IPS-11a (cell line): ENCODE results near the gene CCR6.

Experiments used
- H3K4me3 ChIP-seq: one replicate; pipeline ENCODE4 v1.5.1; 2013; ENCODE audit warnings: low read depth, low read length, control low read depth

The CCR6 gene

GRCh38 chr6:167140589-167141474 lies 17.9 kb downstream of the CCR6 start:
- H3K4me3 ChIP-seq: no peak overlapping the region

GRCh38 chr6:167141667-167142432 lies 19.0 kb downstream of the CCR6 start:
- no peak overlapping the region for H3K4me3 ChIP-seq

GRCh38 chr6:167142433-167142761 lies 19.5 kb downstream of the CCR6 start:
- no peak overlapping the region for H3K4me3 ChIP-seq

- no peak overlapping the region for H3K4me3 ChIP-seq
These were observed 20.1 kb downstream of the CCR6 start for GRCh38 chr6:167143041-167143440.

- H3K4me3 ChIP-seq: no peak overlapping the region
These were observed 22.6 kb downstream of the CCR6 start for GRCh38 chr6:167145461-167145860.

GRCh38 chr6:167146135-167146534 lies 23.2 kb downstream of the CCR6 start:
- no peak overlapping the region for H3K4me3 ChIP-seq

- no peak overlapping the region for H3K4me3 ChIP-seq
These were observed 24.1 kb downstream of the CCR6 start for GRCh38 chr6:167146977-167147376.

- no peak overlapping the region for H3K4me3 ChIP-seq
These were observed 25.1 kb downstream of the CCR6 start for GRCh38 chr6:167148021-167148420.

GRCh38 chr6:167148997-167149396 lies 26.1 kb downstream of the CCR6 start:
- no peak overlapping the region for H3K4me3 ChIP-seq

GRCh38 chr6:167150941-167151549 lies 28.1 kb downstream of the CCR6 start:
- no peak overlapping the region for H3K4me3 ChIP-seq

GRCh38 chr6:167151648-167152047 lies 28.8 kb downstream of the CCR6 start:
- no peak overlapping the region for H3K4me3 ChIP-seq

GRCh38 chr6:167152862-167153261 lies 30.0 kb downstream of the CCR6 start:
- no peak overlapping the region for H3K4me3 ChIP-seq

GRCh38 chr6:167153521-167153959 lies 30.6 kb downstream of the CCR6 start:
- H3K4me3 ChIP-seq: no peak overlapping the region

GRCh38 chr6:167154291-167154690 lies 31.4 kb downstream of the CCR6 start:
- H3K4me3 ChIP-seq: no peak overlapping the region

- no peak overlapping the region for H3K4me3 ChIP-seq
These were observed 32.0 kb downstream of the CCR6 start for GRCh38 chr6:167154895-167155294.

GRCh38 chr6:167157414-167157813 lies 34.5 kb downstream of the CCR6 start:
- H3K4me3 ChIP-seq: no peak overlapping the region

GRCh38 chr6:167157863-167158262 lies 35.0 kb downstream of the CCR6 start, which contains the start of gene GPR31:
TSS of gene GPR31 (minus strand) at chr6:167157980. CDS start at chr6:167157831, 149 bp downstream.
- H3K4me3 ChIP-seq: no peak within 1 kb of the TSS

- no peak overlapping the region for H3K4me3 ChIP-seq
These were observed 39.1 kb downstream of the CCR6 start for GRCh38 chr6:167161851-167162467.

GRCh38 chr6:167162591-167162990 lies 39.7 kb downstream of the CCR6 start:
- H3K4me3 ChIP-seq: no peak overlapping the region

- no peak overlapping the region for H3K4me3 ChIP-seq
These were observed 40.6 kb downstream of the CCR6 start for GRCh38 chr6:167163476-167164011.

- H3K4me3 ChIP-seq: no peak overlapping the region
These were observed 41.4 kb downstream of the CCR6 start for GRCh38 chr6:167164261-167164660.
